GM23338 (cell line): Measurements from ENCODE around the gene CMIP.

ENCODE experiments used
- EZH2 ChIP-seq: fragments of 200-600 bp; sonication (generic); IDR thresholded peaks from one replicate; pipeline ENCODE4 v1.8.0; 2017; ENCODE audit warnings: antibody characterized with exemption, mild to moderate bottlenecking, low read depth; ENCODE audit not compliant: unreplicated experiment
- EZH2phosphoT487 ChIP-seq: fragments of 200-600 bp; sonication (generic); IDR thresholded peaks from one replicate; pipeline ENCODE4 v1.8.1; 2018; ENCODE audit warnings: antibody characterized with exemption; ENCODE audit not compliant: unreplicated experiment
- JUNB ChIP-seq: IDR thresholded peaks from one replicate; pipeline ENCODE4 v1.6.1; 2016; ENCODE audit warnings: antibody characterized with exemption; ENCODE audit not compliant: unreplicated experiment
- NANOG ChIP-seq: IDR thresholded peaks from 2 replicates; pipeline ENCODE4 v1.6.1; 2016; ENCODE audit warnings: antibody characterized with exemption, borderline replicate concordance
- POLR2AphosphoS5 ChIP-seq: IDR thresholded peaks from 2 replicates; pipeline ENCODE4 v1.6.1; 2016; ENCODE audit warnings: antibody characterized with exemption, low read depth
- ZNF331 ChIP-seq: fragments of 250-450 bp; sonication (Bioruptor Pico); IDR thresholded peaks from 2 replicates; pipeline ENCODE4 v1.5.0; 2020; ENCODE audit warnings: low read depth, mild to moderate bottlenecking, moderate library complexity
- TF ChIP-seq, protein P1 (sequence below), 2 experiments: fragments of 200-600 bp in 1 of 2; sonication (generic) in 1 of 2; conservative IDR thresholded peaks; 2 replicates each; pipeline versions ENCODE4 v1.5.1 to v1.6.1; 2016 to 2017; ENCODE audit warnings: antibody characterized with exemption in 2 of 2, low read depth in 2 of 2, mild to moderate bottlenecking in 2 of 2, moderate library complexity in 1 of 2
- TF ChIP-seq, protein P2 (sequence below): IDR thresholded peaks from one replicate; pipeline ENCODE4 v1.6.1; 2018; ENCODE audit warnings: antibody characterized with exemption; ENCODE audit not compliant: unreplicated experiment
- TF ChIP-seq, protein P3 (sequence below): IDR thresholded peaks from 2 replicates; pipeline ENCODE4 v1.6.1; 2016; ENCODE audit warnings: antibody characterized with exemption

DNA sequence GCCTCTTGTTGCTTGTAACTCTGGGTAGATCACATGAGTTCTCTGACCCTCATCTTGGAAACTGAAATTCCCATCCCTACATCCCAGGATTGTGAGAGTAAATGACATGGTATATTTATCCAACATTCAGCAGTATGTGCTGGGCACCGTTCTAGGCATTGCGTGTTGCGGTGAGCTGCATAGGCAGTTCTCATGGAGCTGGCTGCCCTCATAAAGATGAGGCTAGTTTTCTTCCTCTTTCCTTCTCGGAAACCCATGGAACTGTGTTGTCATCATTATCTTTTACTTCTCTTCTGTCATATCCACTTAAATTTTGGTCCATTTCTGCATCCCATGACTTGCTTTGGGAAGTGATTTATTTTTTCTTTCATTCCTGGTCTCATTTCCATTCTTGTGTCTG, 17.2 kb downstream of the CMIP start:
- TF ChIP-seq, protein P1, sequence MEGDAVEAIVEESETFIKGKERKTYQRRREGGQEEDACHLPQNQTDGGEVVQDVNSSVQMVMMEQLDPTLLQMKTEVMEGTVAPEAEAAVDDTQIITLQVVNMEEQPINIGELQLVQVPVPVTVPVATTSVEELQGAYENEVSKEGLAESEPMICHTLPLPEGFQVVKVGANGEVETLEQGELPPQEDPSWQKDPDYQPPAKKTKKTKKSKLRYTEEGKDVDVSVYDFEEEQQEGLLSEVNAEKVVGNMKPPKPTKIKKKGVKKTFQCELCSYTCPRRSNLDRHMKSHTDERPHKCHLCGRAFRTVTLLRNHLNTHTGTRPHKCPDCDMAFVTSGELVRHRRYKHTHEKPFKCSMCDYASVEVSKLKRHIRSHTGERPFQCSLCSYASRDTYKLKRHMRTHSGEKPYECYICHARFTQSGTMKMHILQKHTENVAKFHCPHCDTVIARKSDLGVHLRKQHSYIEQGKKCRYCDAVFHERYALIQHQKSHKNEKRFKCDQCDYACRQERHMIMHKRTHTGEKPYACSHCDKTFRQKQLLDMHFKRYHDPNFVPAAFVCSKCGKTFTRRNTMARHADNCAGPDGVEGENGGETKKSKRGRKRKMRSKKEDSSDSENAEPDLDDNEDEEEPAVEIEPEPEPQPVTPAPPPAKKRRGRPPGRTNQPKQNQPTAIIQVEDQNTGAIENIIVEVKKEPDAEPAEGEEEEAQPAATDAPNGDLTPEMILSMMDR (conservative IDR thresholded peaks at IDR 0.05; ENCODE audit: low read depth in 2 of 2): no peak
- TF ChIP-seq POLR2AphosphoS5 (no peak), EZH2 (no peak), EZH2phosphoT487 (no peak), JUNB (no peak), ZNF331 (CRISPR knock-in tag) (no peak), NANOG (no peak)
- TF ChIP-seq, protein P2, sequence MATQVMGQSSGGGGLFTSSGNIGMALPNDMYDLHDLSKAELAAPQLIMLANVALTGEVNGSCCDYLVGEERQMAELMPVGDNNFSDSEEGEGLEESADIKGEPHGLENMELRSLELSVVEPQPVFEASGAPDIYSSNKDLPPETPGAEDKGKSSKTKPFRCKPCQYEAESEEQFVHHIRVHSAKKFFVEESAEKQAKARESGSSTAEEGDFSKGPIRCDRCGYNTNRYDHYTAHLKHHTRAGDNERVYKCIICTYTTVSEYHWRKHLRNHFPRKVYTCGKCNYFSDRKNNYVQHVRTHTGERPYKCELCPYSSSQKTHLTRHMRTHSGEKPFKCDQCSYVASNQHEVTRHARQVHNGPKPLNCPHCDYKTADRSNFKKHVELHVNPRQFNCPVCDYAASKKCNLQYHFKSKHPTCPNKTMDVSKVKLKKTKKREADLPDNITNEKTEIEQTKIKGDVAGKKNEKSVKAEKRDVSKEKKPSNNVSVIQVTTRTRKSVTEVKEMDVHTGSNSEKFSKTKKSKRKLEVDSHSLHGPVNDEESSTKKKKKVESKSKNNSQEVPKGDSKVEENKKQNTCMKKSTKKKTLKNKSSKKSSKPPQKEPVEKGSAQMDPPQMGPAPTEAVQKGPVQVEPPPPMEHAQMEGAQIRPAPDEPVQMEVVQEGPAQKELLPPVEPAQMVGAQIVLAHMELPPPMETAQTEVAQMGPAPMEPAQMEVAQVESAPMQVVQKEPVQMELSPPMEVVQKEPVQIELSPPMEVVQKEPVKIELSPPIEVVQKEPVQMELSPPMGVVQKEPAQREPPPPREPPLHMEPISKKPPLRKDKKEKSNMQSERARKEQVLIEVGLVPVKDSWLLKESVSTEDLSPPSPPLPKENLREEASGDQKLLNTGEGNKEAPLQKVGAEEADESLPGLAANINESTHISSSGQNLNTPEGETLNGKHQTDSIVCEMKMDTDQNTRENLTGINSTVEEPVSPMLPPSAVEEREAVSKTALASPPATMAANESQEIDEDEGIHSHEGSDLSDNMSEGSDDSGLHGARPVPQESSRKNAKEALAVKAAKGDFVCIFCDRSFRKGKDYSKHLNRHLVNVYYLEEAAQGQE: no peak
- TF ChIP-seq, protein P3, sequence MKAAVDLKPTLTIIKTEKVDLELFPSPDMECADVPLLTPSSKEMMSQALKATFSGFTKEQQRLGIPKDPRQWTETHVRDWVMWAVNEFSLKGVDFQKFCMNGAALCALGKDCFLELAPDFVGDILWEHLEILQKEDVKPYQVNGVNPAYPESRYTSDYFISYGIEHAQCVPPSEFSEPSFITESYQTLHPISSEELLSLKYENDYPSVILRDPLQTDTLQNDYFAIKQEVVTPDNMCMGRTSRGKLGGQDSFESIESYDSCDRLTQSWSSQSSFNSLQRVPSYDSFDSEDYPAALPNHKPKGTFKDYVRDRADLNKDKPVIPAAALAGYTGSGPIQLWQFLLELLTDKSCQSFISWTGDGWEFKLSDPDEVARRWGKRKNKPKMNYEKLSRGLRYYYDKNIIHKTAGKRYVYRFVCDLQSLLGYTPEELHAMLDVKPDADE: no peak
